Panc1 (cell line): ENCODE results near the gene SYNRG. TPM values are rescaled to one million over a fixed set of nuclear protein-coding genes. Genes with fewer than 3 reads are reported as not detected.

Experiments used
- ATAC-seq: fragments of 200-7000 bp; cut with Tn5 transposase; 2 replicates; pipeline ENCODE4 v1.9.1; 2020; ENCODE audit warnings: mild to moderate bottlenecking, moderate library complexity
- BruUV-seq: library from RNA; stranded (reverse); fragments of 400-500 nt; replicated peaks from 2 replicates; lab custom pipeline; 2021; lab: Mats Ljungman, UMichigan
- CTCF ChIA-PET: fragments of 300-600 bp; sonication (Branson Sonifier 250); formaldehyde crosslinking; loops from one replicate; lab custom pipeline; 2022; ENCODE audit warnings: antibody characterized with exemption; lab: Charles Lee
- POLR2A ChIA-PET: fragments of 300-600 bp; sonication (Branson Sonifier 250); formaldehyde crosslinking; loops from one replicate; lab custom pipeline; 2022; ENCODE audit warnings: antibody characterized with exemption; lab: Charles Lee
- DNase-seq: peaks from one replicate; pipeline ENCODE4 v3.0.0-alpha.2; 2010; ENCODE audit warnings: low read depth, low spot score
- H3K27ac ChIP-seq: 2 replicates; pipeline ENCODE4 v1.5.1; 2011; ENCODE audit warnings: mild to moderate bottlenecking, low read length, inconsistent platforms
- H3K27me3 ChIP-seq: fragments of 200-500 bp; sonication (Bioruptor generic); 2 replicates; pipeline ENCODE4 v1.6.0; 2014; ENCODE audit warnings: low read length, inconsistent platforms; ENCODE audit not compliant: control insufficient read depth, insufficient read depth
- H3K36me3 ChIP-seq: fragments of 200-500 bp; sonication (Bioruptor generic); 2 replicates; pipeline ENCODE4 v1.5.1; 2014; ENCODE audit warnings: inconsistent platforms, mild to moderate bottlenecking, low read length, moderate library complexity; ENCODE audit not compliant: control insufficient read depth, insufficient read depth
- H3K4me1 ChIP-seq: 2 replicates; pipeline ENCODE4 v1.5.1; 2011; ENCODE audit warnings: inconsistent platforms, mild to moderate bottlenecking, low read length, moderate library complexity; ENCODE audit not compliant: control insufficient read depth, insufficient read depth
- H3K4me3 ChIP-seq, 2 experiments: 2 replicates each; pipeline ENCODE4 v1.5.1; 2011 to 2012; ENCODE audit warnings: low read depth in 2 of 2, low read length in 2 of 2, mild to moderate bottlenecking in 2 of 2, inconsistent platforms in 1 of 2, moderate library complexity in 1 of 2
- H3K9me3 ChIP-seq: fragments of 200-500 bp; sonication (Bioruptor generic); 2 replicates; pipeline ENCODE4 v1.5.1; 2014; ENCODE audit warnings: low read depth, mild to moderate bottlenecking, inconsistent platforms, low read length, moderate library complexity; ENCODE audit not compliant: control insufficient read depth, insufficient read depth
- POLR2AphosphoS5 ChIP-seq: IDR thresholded peaks from 2 replicates; pipeline ENCODE4 v1.6.1; 2012; ENCODE audit warnings: mild to moderate bottlenecking, low read depth, low read length, moderate library complexity
- SIN3A ChIP-seq: IDR thresholded peaks from 2 replicates; pipeline ENCODE4 v1.6.1; 2012; ENCODE audit warnings: low read depth, mild to moderate bottlenecking, low read length, moderate library complexity, borderline replicate concordance; ENCODE audit not compliant: insufficient read depth
- TCF7L2 ChIP-seq: IDR thresholded peaks from 2 replicates; pipeline ENCODE4 v1.6.1; 2011; ENCODE audit warnings: mild to moderate bottlenecking, low read depth, low read length, inconsistent platforms
- in situ Hi-C: cut with HindIII; loops from 2 replicates; pipeline ENCODE4 v1.10.0; 2016; ENCODE audit warnings: low sequenced_read_pairs, low pct_unique_long_range_greater_than_20kb
- intact Hi-C: fragments of 100-400 bp; cut with micrococcal nuclease; formaldehyde crosslinking; loops from one replicate; pipeline ENCODE4 v1.10.0; 2022; ENCODE audit not compliant: unreplicated experiment
- total RNA-seq: library from RNA; stranded (reverse); gene quantifications from one replicate; pipeline ENCODE4 v1.2.1, GENCODE V29; 2021; ENCODE audit not compliant: unreplicated experiment
- TF ChIP-seq, protein P1 (sequence below): fragments of 450-650 bp; IDR thresholded peaks from 2 replicates; pipeline ENCODE4 v1.5.1; 2017; ENCODE audit warnings: mild to moderate bottlenecking
- TF ChIP-seq, protein P2 (sequence below), 2 experiments: IDR thresholded peaks; 2 replicates each; pipeline ENCODE4 v1.6.1; 2011 to 2012; ENCODE audit warnings: low read depth in 2 of 2, control low read depth in 1 of 2, low read length in 1 of 2, mild to moderate bottlenecking in 1 of 2, moderate library complexity in 1 of 2; ENCODE audit not compliant: insufficient read depth in 1 of 2

The SYNRG gene
- total RNA-seq, 1 experiment from 2014 or later: 30.8 TPM

DNA sequence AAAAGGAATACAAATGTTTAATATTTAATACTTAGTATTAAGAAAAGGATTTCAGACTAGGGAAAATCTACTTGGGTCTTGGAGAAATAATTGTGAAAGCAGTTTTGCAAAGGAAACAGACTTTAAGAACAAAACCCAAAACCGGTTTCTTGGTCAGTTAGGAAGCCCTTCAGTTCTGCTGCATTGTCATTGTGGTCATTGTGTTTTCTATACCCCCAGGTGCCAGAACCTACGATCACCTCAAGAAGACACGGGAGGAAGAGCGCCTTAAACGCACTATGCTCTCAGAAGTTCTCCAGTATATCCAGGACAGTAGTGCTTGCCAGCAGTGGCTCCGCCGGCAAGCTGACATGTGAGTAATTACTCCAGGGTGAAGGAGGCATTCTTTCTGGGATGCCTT is 139.0 kb downstream of the SYNRG start:
- Histone ChIP-seq H3K27ac (no peak overlapping the region), H3K4me1 (no peaks in the 10 kb centered on the region), H3K27me3 (no peaks in the 10 kb centered on the region), H3K9me3 (no peaks in the 10 kb centered on the region), H3K36me3 (peaks cover 7% of the 10 kb centered on the region; the same call in 1 of the 2 replicates), H3K4me3 (no peak overlapping the region)
- POLR2A ChIA-PET: no interaction called here
- no TSS peak for BruUV-seq
- CTCF ChIA-PET: no interaction called here
- no peak for TF ChIP-seq SIN3A
- TF ChIP-seq, protein P1, sequence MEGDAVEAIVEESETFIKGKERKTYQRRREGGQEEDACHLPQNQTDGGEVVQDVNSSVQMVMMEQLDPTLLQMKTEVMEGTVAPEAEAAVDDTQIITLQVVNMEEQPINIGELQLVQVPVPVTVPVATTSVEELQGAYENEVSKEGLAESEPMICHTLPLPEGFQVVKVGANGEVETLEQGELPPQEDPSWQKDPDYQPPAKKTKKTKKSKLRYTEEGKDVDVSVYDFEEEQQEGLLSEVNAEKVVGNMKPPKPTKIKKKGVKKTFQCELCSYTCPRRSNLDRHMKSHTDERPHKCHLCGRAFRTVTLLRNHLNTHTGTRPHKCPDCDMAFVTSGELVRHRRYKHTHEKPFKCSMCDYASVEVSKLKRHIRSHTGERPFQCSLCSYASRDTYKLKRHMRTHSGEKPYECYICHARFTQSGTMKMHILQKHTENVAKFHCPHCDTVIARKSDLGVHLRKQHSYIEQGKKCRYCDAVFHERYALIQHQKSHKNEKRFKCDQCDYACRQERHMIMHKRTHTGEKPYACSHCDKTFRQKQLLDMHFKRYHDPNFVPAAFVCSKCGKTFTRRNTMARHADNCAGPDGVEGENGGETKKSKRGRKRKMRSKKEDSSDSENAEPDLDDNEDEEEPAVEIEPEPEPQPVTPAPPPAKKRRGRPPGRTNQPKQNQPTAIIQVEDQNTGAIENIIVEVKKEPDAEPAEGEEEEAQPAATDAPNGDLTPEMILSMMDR: no peak
- TF ChIP-seq POLR2AphosphoS5: no peak
- no peak for TF ChIP-seq TCF7L2
- TF ChIP-seq, protein P2, sequence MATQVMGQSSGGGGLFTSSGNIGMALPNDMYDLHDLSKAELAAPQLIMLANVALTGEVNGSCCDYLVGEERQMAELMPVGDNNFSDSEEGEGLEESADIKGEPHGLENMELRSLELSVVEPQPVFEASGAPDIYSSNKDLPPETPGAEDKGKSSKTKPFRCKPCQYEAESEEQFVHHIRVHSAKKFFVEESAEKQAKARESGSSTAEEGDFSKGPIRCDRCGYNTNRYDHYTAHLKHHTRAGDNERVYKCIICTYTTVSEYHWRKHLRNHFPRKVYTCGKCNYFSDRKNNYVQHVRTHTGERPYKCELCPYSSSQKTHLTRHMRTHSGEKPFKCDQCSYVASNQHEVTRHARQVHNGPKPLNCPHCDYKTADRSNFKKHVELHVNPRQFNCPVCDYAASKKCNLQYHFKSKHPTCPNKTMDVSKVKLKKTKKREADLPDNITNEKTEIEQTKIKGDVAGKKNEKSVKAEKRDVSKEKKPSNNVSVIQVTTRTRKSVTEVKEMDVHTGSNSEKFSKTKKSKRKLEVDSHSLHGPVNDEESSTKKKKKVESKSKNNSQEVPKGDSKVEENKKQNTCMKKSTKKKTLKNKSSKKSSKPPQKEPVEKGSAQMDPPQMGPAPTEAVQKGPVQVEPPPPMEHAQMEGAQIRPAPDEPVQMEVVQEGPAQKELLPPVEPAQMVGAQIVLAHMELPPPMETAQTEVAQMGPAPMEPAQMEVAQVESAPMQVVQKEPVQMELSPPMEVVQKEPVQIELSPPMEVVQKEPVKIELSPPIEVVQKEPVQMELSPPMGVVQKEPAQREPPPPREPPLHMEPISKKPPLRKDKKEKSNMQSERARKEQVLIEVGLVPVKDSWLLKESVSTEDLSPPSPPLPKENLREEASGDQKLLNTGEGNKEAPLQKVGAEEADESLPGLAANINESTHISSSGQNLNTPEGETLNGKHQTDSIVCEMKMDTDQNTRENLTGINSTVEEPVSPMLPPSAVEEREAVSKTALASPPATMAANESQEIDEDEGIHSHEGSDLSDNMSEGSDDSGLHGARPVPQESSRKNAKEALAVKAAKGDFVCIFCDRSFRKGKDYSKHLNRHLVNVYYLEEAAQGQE (IDR thresholded peaks at IDR 0.05; ENCODE audit: insufficient read depth in 1 of 2, low read depth in 2 of 2, low read length in 1 of 2): no peak
- intact Hi-C loops (no loop called here), in situ Hi-C loops (no loop called here)
- no peak for ATAC-seq
- no peak for DNase-seq

DNA sequence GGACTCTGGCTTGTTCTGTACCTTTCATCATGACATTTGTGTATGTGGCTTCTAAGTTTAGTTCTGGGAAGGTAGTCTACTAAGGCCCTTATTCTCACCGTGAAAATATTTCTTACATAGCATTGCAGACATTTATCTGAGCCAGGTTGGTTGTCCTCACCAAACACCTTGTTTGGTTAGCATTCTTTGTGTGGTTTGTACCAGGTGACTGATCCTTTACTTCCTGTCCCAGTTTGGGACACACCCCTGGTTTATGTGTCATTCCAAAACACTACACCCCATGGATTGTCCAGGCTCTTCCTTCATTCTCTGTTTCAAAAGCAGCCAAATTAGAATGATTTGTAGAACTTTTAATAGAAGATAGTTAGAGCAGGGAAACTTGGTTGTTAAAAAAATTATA is 142.7 kb downstream of the SYNRG start:
- ChIA-PET CTCF (no interaction called here), POLR2A (no interaction called here)
- in situ Hi-C loops (no loop called here), intact Hi-C loops (no loop called here)
- Histone ChIP-seq H3K27ac (no peak overlapping the region), H3K9me3 (no peaks in the 10 kb centered on the region), H3K27me3 (no peaks in the 10 kb centered on the region), H3K4me1 (no peaks in the 10 kb centered on the region), H3K4me3 (no peak overlapping the region), H3K36me3 (peaks cover 6% of the 10 kb centered on the region; the same call in 1 of the 2 replicates)
- ATAC-seq (no peak), DNase-seq (no peak)
- no TSS peak for BruUV-seq
- TF ChIP-seq, protein P1: no peak
- no peak for TF ChIP-seq POLR2AphosphoS5
- no peak for TF ChIP-seq TCF7L2
- TF ChIP-seq, protein P2 (IDR thresholded peaks at IDR 0.05; ENCODE audit: insufficient read depth in 1 of 2, low read depth in 2 of 2, low read length in 1 of 2): no peak
- no peak for TF ChIP-seq SIN3A
